Adrenal gland (tissue), 5 donors: ENCODE data around the gene AFAP1L1.
A peak's percentile ranks its signal among the peaks of the same experiment; 100 is the strongest.

ENCODE experiments used
- CTCF ChIP-seq, 6 experiments: fragments of 450-650 bp in 4 of 6; fragments of 200-600 bp in 2 of 6; sonication (generic) in 1 of 6; IDR thresholded peaks; 1 replicate in 5 of 6; 2 replicates in 1 of 6; pipeline versions ENCODE4 v1.5.1 to v1.8.0; 2016 to 2021; ENCODE audit warnings: antibody characterized with exemption in 6 of 6, mild to moderate bottlenecking in 2 of 6, moderate library complexity in 1 of 6
- POLR2A ChIP-seq, 2 donors: fragments of 450-650 bp; IDR thresholded peaks; one replicate each; pipeline ENCODE4 v1.6.1; 2017; ENCODE audit warnings: antibody characterized with exemption in 2 of 2, mild to moderate bottlenecking in 2 of 2, moderate library complexity in 1 of 2
- donor health status: DM: no; HTN: no; CAD: no.

DNA sequence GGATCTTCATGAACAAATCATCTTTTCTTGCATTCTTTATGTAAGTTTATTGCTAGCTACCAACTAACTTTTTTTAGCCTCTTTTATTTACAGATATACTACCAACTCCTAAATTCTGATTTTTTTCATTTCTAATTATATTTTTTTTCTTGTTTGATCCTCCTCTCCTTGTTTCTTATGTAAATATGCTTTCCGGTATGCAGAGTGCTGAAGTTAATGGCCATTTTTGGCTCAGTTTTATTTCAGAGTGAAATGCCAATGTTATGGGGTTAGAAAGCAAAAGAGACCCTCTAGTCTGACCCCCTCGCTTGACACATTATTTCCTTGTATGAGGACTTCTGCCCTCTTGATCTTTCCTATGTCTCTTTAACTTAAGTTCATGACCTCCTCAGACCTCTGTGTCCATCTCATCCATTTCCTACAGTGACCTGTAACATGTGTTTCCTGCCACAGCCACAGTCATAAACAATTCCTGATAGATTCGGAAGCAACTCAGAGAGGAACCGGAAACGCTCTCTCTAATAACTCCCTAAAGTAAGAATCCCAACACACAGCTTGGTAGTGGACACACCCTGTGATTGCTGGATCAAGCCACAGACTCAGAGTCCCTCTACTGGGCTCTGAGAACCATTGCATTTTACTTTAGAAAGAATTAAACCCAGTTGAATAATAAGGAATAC, 42.9 kb upstream of the AFAP1L1 start:
- TF ChIP-seq CTCF (IDR thresholded peaks at IDR 0.05) (peak; percentile 65 to 92 (median 82)), POLR2A (IDR thresholded peaks at IDR 0.05) (no peak)
